HepG2 (cell line): ENCODE results near the gene ENDOG. TPM values are rescaled to one million over a fixed set of nuclear protein-coding genes. Genes with fewer than 3 reads are reported as not detected.

Experiments
- BHLHE40 ChIP-seq: IDR thresholded peaks from 2 replicates; pipeline ENCODE4 v1.6.1; 2011; ENCODE audit warnings: low read length, improper control_type of control experiment
- CCAR2 ChIP-seq: fragments of 200-400 bp; formaldehyde crosslinking; optimal IDR thresholded peaks from 2 replicates; pipeline ENCODE3; 2018; ENCODE audit warnings: low read depth, mild to moderate bottlenecking, low read length, moderate library complexity
- ESRRA ChIP-seq: sonication (generic); formaldehyde crosslinking; IDR thresholded peaks from 2 replicates; pipeline ENCODE4 v1.5.1; 2020; ENCODE audit warnings: mild to moderate bottlenecking, low read depth, missing genetic modification reagents
- GABPA ChIP-seq, 2 experiments: IDR thresholded peaks; 2 replicates each; pipeline ENCODE4 v1.6.1; 2011 to 2016; ENCODE audit warnings: low read depth in 2 of 2, low read length in 1 of 2, missing biosample characterization in 1 of 2, missing genetic modification characterization in 1 of 2
- HDAC2 ChIP-seq: sonication (generic); formaldehyde crosslinking; IDR thresholded peaks from 2 replicates; pipeline ENCODE4 v1.4.0; 2020; ENCODE audit warnings: missing genetic modification reagents
- NBN ChIP-seq: fragments of 450-650 bp; conservative IDR thresholded peaks from 2 replicates; pipeline ENCODE4 v1.6.1; 2017
- NFE2 ChIP-seq: sonication (generic); formaldehyde crosslinking; IDR thresholded peaks from 2 replicates; pipeline ENCODE4 v1.4.0; 2020; ENCODE audit warnings: missing genetic modification reagents
- NR2C2 ChIP-seq: sonication (generic); formaldehyde crosslinking; IDR thresholded peaks from 2 replicates; pipeline ENCODE4 v1.4.0; 2020; ENCODE audit warnings: missing genetic modification reagents, mild to moderate bottlenecking, moderate library complexity, borderline replicate concordance
- PAF1 ChIP-seq: IDR thresholded peaks from 2 replicates; pipeline ENCODE4 v1.6.1; 2016; ENCODE audit warnings: missing genetic modification reagents, missing compliant biosample characterization
- PITX1 ChIP-seq: sonication (generic); formaldehyde crosslinking; IDR thresholded peaks from 2 replicates; pipeline ENCODE4 v1.5.1; 2020; ENCODE audit warnings: mild to moderate bottlenecking, missing genetic modification reagents
- PTBP1 ChIP-seq: fragments of 200-400 bp; formaldehyde crosslinking; IDR thresholded peaks from 2 replicates; pipeline ENCODE4 v1.6.1; 2018; ENCODE audit warnings: low read length, low read depth; ENCODE audit not compliant: poor library complexity, severe bottlenecking
- SATB2 ChIP-seq: sonication (generic); formaldehyde crosslinking; IDR thresholded peaks from 2 replicates; pipeline ENCODE4 v1.5.0; 2020; ENCODE audit warnings: missing genetic modification reagents
- SIX4 ChIP-seq: sonication (generic); formaldehyde crosslinking; IDR thresholded peaks from 2 replicates; pipeline ENCODE4 v1.4.0; 2020; ENCODE audit warnings: missing genetic modification reagents
- SMAD9 ChIP-seq: sonication (generic); formaldehyde crosslinking; IDR thresholded peaks from 2 replicates; pipeline ENCODE4 v1.5.1; 2020; ENCODE audit warnings: mild to moderate bottlenecking, missing genetic modification reagents
- SNRNP70 ChIP-seq: fragments of 200-400 bp; formaldehyde crosslinking; IDR thresholded peaks from 2 replicates; pipeline ENCODE4 v1.6.1; 2017; ENCODE audit warnings: mild to moderate bottlenecking, low read depth, low read length, moderate library complexity
- TRIM24 ChIP-seq: sonication (generic); formaldehyde crosslinking; IDR thresholded peaks from 2 replicates; pipeline ENCODE4 v1.8.0; 2022; ENCODE audit warnings: mild to moderate bottlenecking, missing genetic modification reagents
- ZNF431 ChIP-seq: sonication (generic); formaldehyde crosslinking; IDR thresholded peaks from 2 replicates; pipeline ENCODE4 v1.9.0; 2022; ENCODE audit warnings: missing genetic modification reagents, low read depth, mild to moderate bottlenecking, borderline replicate concordance
- ZNF569 ChIP-seq: sonication (generic); formaldehyde crosslinking; IDR thresholded peaks from 2 replicates; pipeline ENCODE4 v1.5.0; 2020; ENCODE audit warnings: mild to moderate bottlenecking, missing genetic modification reagents, moderate library complexity, borderline replicate concordance
- ZNF572 ChIP-seq: sonication (generic); formaldehyde crosslinking; IDR thresholded peaks from 2 replicates; pipeline ENCODE4 v1.5.1; 2020; ENCODE audit warnings: mild to moderate bottlenecking, missing genetic modification reagents
- ZNF749 ChIP-seq: sonication (generic); formaldehyde crosslinking; IDR thresholded peaks from 2 replicates; pipeline ENCODE4 v1.8.0; 2022; ENCODE audit warnings: mild to moderate bottlenecking, missing genetic modification reagents, moderate library complexity, borderline replicate concordance
- polyA plus RNA-seq, 8 experiments: library from polyadenylated mRNA; depleted of rRNA in 3 of 8; stranded (reverse) in 7 of 8; unstranded in 1 of 8; fragments of >200 nt; fragmentation: Illumina TruSeq in 4 of 8; extraction: Trizol in 4 of 8; gene quantifications; 2 replicates each; pipeline versions ENCODE4 v1.2.1 to v1.2.3, GENCODE V29; 2011 to 2016; ENCODE audit warnings: low read depth in 4 of 8, missing spikeins in 1 of 8, mixed read lengths in 1 of 8; ENCODE audit not compliant: insufficient read depth in 1 of 8
- total RNA-seq, 5 experiments: library from RNA; depleted of rRNA; stranded (reverse); fragments of >200 nt; fragmentation: Illumina TruSeq; extraction: Trizol; gene quantifications; 2 replicates each; pipeline ENCODE4 v1.2.3, GENCODE V29; 2016; ENCODE audit warnings: low read depth in 1 of 5
- TF ChIP-seq, protein P1 (sequence below): IDR thresholded peaks from 2 replicates; pipeline ENCODE4 v1.4.0; 2020; ENCODE audit warnings: mild to moderate bottlenecking, missing genetic modification reagents
- TF ChIP-seq, protein P2 (sequence below): sonication (generic); formaldehyde crosslinking; IDR thresholded peaks from 2 replicates; pipeline ENCODE4 v1.8.0; 2022; ENCODE audit warnings: mild to moderate bottlenecking, missing genetic modification reagents; ENCODE audit not compliant: insufficient replicate concordance
- TF ChIP-seq, protein P3 (sequence below): sonication (generic); formaldehyde crosslinking; IDR thresholded peaks from 2 replicates; pipeline ENCODE4 v1.4.0; 2020; ENCODE audit warnings: mild to moderate bottlenecking, low read depth, missing genetic modification reagents
- TF ChIP-seq, protein P4 (sequence below): sonication (generic); formaldehyde crosslinking; IDR thresholded peaks from 2 replicates; pipeline ENCODE4 v1.5.0; 2020; ENCODE audit warnings: missing genetic modification reagents

ENDOG gene
- total and polyA plus RNA-seq, 2 of the 13 experiments (the other 11 are each of a cell fraction or from before 2014, with no cell fraction given), result 26.3 to 28.8 TPM

DNA sequence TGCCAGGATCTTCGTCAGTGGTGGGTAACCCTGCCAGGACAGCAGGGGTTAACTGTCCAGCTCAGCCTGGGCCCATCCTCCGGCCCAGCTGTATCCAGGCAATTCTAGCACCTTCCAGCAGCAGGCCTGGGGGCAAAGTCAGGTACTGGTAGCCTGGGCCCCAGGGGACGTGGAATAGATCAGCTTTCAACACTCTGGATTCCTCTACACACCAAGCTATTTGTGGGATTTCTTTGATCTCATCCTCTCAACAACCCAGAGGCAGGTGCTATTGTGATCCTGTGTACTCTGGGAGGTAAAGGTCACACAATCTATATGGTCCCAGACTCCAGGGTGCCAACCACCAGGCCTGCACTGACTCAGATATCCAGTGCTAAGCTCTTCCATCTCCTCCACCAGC lies 20.0 kb downstream of the ENDOG start (continued):
- TF ChIP-seq ESRRA (CRISPR knock-in tag) (no peak), SATB2 (no peak), SNRNP70 (no peak), PTBP1 (no peak), HDAC2 (CRISPR knock-in tag) (peak; percentile 76), BHLHE40 (peak; percentile 73), SMAD9 (CRISPR knock-in tag) (no peak), NR2C2 (CRISPR knock-in tag) (peak; percentile 58; the same call in 1 of the 2 replicates), SIX4 (peak; percentile 88), PITX1 (peak; percentile 71), ZNF569 (CRISPR knock-in tag) (no peak), NBN (no peak), CCAR2 (no peak), ZNF431 (no peak), PAF1 (CRISPR knock-in tag) (no peak), TRIM24 (no peak), ZNF749 (CRISPR knock-in tag) (no peak), NFE2 (CRISPR knock-in tag) (no peak), ZNF572 (no peak), GABPA (IDR thresholded peaks at IDR 0.05; ENCODE audit: low read depth, low read length) (no peak), GABPA (CRISPR knock-in tag; IDR thresholded peaks at IDR 0.05; ENCODE audit: low read depth) (no peak)
- TF ChIP-seq, protein P1, sequence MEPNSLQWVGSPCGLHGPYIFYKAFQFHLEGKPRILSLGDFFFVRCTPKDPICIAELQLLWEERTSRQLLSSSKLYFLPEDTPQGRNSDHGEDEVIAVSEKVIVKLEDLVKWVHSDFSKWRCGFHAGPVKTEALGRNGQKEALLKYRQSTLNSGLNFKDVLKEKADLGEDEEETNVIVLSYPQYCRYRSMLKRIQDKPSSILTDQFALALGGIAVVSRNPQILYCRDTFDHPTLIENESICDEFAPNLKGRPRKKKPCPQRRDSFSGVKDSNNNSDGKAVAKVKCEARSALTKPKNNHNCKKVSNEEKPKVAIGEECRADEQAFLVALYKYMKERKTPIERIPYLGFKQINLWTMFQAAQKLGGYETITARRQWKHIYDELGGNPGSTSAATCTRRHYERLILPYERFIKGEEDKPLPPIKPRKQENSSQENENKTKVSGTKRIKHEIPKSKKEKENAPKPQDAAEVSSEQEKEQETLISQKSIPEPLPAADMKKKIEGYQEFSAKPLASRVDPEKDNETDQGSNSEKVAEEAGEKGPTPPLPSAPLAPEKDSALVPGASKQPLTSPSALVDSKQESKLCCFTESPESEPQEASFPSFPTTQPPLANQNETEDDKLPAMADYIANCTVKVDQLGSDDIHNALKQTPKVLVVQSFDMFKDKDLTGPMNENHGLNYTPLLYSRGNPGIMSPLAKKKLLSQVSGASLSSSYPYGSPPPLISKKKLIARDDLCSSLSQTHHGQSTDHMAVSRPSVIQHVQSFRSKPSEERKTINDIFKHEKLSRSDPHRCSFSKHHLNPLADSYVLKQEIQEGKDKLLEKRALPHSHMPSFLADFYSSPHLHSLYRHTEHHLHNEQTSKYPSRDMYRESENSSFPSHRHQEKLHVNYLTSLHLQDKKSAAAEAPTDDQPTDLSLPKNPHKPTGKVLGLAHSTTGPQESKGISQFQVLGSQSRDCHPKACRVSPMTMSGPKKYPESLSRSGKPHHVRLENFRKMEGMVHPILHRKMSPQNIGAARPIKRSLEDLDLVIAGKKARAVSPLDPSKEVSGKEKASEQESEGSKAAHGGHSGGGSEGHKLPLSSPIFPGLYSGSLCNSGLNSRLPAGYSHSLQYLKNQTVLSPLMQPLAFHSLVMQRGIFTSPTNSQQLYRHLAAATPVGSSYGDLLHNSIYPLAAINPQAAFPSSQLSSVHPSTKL, result peak; percentile 81
- TF ChIP-seq, protein P2, sequence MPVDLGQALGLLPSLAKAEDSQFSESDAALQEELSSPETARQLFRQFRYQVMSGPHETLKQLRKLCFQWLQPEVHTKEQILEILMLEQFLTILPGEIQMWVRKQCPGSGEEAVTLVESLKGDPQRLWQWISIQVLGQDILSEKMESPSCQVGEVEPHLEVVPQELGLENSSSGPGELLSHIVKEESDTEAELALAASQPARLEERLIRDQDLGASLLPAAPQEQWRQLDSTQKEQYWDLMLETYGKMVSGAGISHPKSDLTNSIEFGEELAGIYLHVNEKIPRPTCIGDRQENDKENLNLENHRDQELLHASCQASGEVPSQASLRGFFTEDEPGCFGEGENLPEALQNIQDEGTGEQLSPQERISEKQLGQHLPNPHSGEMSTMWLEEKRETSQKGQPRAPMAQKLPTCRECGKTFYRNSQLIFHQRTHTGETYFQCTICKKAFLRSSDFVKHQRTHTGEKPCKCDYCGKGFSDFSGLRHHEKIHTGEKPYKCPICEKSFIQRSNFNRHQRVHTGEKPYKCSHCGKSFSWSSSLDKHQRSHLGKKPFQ (CRISPR knock-in tag), result no peak
- TF ChIP-seq, protein P3, sequence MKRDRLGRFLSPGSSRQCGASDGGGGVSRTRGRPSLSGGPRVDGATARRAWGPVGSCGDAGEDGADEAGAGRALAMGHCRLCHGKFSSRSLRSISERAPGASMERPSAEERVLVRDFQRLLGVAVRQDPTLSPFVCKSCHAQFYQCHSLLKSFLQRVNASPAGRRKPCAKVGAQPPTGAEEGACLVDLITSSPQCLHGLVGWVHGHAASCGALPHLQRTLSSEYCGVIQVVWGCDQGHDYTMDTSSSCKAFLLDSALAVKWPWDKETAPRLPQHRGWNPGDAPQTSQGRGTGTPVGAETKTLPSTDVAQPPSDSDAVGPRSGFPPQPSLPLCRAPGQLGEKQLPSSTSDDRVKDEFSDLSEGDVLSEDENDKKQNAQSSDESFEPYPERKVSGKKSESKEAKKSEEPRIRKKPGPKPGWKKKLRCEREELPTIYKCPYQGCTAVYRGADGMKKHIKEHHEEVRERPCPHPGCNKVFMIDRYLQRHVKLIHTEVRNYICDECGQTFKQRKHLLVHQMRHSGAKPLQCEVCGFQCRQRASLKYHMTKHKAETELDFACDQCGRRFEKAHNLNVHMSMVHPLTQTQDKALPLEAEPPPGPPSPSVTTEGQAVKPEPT (CRISPR knock-in tag), result no peak
- TF ChIP-seq, protein P4, sequence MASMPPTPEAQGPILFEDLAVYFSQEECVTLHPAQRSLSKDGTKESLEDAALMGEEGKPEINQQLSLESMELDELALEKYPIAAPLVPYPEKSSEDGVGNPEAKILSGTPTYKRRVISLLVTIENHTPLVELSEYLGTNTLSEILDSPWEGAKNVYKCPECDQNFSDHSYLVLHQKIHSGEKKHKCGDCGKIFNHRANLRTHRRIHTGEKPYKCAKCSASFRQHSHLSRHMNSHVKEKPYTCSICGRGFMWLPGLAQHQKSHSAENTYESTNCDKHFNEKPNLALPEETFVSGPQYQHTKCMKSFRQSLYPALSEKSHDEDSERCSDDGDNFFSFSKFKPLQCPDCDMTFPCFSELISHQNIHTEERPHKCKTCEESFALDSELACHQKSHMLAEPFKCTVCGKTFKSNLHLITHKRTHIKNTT (CRISPR knock-in tag), result no peak
